ENCODE results near the gene OLFML2A.
"Not testable (repeated sequence)": the region's sequence is repeated elsewhere in the genome, so short reads cannot be mapped to it uniquely, and the experiment has no call there.

Gene OLFML2A

DNA sequence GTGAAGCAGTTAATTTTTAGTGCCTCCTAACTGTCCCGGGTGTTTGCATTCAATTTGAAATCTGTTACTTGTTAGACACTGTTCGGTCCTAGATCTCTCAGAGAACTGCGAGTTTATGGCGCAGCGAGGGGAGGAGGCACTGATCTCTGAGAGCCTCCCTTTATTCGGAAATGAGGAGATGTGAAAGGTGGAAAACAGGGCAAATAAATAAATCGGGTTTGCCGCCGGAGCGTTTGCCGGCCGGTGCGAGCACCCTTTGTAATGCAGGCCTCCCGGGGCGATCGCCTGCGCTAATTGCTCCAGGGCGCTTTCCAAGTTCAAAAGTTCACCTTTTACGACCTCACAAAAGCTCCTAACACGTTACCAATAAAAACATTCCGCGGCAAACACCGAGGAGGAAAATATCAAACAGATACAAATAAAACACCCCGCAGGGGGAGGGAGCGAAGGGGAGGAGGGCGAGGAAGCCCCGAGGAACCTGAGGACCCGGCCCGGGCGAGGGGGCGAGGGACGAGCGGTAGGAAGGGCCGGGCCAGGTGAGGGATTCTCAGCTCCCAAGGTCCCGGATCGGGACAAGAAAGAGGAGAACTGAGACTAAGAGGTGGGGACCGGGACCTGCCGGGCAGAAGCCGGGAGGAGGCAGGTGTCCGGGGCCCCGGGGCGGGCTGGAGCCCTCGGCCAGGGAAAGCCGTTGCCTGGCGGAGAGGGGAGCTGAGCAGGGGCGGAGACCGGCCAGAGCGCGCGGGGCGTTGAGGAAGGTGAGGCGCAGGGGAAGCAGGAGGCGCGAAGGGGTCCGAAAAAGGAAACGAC lies 7.2 kb upstream of the OLFML2A start:
- H3K27me3 ChIP-seq (ENCODE audit: low read depth, low read length): no peaks in the 10 kb centered on the region
- H3K36me3 ChIP-seq (ENCODE audit: control insufficient read depth in 1 of 2, insufficient read depth in 2 of 2, low read length in 2 of 2): no peaks in the 10 kb centered on the region
- no peaks in the 10 kb centered on the region for H3K9me3 ChIP-seq (ENCODE audit: control insufficient read depth in 1 of 2, low read length in 2 of 2)
- H3K27ac ChIP-seq (ENCODE audit: low read length): peak overlapping the region; percentile 58
- H3K4me3 ChIP-seq (ENCODE audit: low read depth in 1 of 2, low read length in 2 of 2): peak overlapping the region; percentile 92 to 93
- H3K4me1 ChIP-seq (ENCODE audit: control insufficient read depth in 1 of 2, insufficient read depth in 2 of 2, low read length in 2 of 2): peaks cover 0 to 29% of the 10 kb centered on the region in 2 donors

DNA sequence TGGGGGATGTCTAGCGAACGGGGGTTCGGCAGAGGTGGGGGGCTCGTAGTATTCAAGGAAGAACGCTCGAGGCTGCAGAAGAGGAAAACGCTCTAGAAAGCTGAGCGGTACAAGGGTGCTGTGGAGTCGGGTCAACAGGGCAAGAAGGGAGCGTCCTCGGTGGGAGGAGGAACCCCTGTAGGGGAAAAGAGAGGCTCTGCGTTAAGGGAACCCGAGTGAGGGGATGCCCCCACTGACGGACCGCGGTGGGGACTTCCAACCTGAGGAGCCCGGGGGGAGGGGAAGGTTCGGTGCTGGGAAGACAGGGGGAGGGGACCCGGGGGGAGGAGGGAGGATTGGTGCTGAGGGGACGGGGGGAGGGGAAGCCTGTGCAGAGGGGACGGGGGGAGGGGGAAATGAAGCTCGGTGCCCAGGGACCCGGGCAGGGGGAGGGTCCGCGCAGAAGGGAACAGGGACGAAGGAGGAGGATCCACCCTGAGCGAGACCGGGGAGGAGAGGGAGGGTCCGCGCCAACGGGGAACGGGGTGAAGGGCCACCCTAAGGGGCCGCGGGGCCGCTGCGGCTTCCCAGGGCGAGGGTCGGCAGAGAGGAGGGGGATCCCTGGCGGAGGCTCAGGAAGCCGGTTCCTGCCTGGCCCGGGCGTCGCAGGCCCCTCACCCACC lies 6.4 kb upstream of the OLFML2A start:
- Histone ChIP-seq H3K4me3 (ENCODE audit: low read depth in 1 of 2, low read length in 2 of 2) (peak overlapping the region; percentile 92 to 93), H3K36me3 (ENCODE audit: control insufficient read depth in 1 of 2, insufficient read depth in 2 of 2, low read length in 2 of 2) (no peaks in the 10 kb centered on the region), H3K4me1 (ENCODE audit: control insufficient read depth in 1 of 2, insufficient read depth in 2 of 2, low read length in 2 of 2) (peaks cover 0 to 29% of the 10 kb centered on the region in 2 donors), H3K9me3 (ENCODE audit: control insufficient read depth in 1 of 2, low read length in 2 of 2) (no peaks in the 10 kb centered on the region), H3K27ac (ENCODE audit: low read length) (no peak overlapping the region), H3K27me3 (ENCODE audit: low read depth, low read length) (no peaks in the 10 kb centered on the region)

DNA sequence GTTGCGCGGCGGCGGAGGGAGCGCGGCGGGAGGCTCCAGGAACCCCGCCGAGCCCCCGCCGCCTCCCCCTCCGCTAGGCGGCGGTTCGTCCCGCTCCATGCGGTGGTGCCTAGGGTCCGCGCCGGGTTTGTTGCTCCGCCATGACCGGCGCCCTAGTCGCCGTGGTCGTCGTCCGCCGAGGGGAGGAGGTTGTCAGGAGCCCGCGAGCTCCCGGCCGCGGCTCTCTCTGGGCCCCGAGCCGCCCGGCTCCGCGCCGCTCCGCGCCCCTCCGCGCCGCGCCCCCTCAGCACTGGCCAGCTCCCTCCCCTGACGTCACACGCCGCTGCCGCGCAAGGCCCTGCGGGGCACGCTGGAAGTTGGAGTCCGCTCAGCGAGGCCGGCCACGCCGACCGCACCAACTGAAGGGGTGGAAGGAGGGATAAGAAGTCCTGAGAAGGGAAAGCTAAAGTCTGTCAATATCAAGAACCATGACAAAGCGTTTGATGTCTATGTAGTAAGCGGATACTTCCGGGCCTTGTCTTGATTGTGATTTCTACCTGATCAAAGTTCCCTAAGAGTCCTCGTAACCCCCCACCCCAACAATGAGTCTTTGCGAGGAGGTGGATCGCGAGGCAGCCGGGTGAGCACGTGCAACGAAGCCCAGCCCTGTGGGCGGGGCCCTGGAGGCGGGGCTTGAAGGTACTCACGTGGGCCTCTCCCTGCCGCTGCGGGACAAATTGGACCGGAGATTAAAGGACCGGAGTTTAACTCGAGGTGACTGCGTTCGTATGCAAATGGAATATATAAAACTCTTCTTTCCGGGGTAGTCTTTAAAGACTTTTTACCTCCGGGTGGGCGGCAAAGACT lies 5.7 kb upstream of the OLFML2A start, which contains the start of gene NR6A1:
NR6A1 (minus strand) TSS at position 291 of the 846 bp plus-strand sequence.
- H3K27me3 ChIP-seq (ENCODE audit: low read depth, low read length): no peaks in the 10 kb centered on the region
- peak within 1 kb of the TSS; percentile 92 to 93 for H3K4me3 ChIP-seq (ENCODE audit: low read depth in 1 of 2, low read length in 2 of 2)
- H3K36me3 ChIP-seq (ENCODE audit: control insufficient read depth in 1 of 2, insufficient read depth in 2 of 2, low read length in 2 of 2): no peaks in the 10 kb centered on the region
- H3K9me3 ChIP-seq (ENCODE audit: control insufficient read depth in 1 of 2, low read length in 2 of 2): no peaks in the 10 kb centered on the region
- H3K27ac ChIP-seq (ENCODE audit: low read length): peak within 1 kb of the TSS; percentile 74
- H3K4me1 ChIP-seq (ENCODE audit: control insufficient read depth in 1 of 2, insufficient read depth in 2 of 2, low read length in 2 of 2): peaks cover 0 to 29% of the 10 kb centered on the region in 2 donors

DNA sequence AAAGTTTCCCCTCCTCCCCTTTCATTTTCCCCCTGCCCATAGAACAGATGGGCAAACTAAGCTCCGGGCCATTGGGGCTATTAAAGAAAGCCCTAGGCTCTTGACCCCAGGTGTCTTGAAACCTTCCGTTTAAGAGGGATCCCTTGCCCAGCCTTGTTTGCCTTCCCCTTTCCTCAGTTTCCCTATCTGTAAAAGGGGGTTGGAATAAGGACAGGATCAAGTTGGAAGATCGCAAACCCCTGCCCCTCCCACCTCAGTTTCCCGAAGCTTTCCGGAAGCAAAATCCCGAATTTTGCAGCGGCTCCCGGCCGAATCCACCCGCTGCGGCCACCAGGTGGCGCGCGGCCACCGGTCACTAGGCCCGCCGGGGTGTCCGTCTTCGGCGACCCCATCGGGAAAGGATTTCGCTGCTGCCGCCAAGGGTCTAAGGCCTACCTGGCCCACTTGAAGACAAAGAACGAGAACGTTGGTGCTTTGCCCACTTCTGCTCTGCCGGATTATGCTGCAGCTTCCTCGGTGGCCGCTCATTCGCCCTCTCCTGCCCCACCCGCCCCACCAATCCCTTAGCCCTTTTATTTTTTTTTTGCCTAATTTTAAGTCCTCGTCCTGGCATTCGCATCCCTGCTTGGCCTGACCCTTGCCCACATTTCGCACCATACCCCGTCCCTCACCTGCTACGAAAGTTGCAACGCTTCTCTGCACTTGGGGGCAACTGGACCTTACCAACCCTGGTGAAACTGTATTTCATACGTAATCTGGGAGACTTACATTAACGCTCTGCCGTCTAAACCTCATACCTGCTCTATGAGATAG lies 4.9 kb upstream of the OLFML2A start:
- Histone ChIP-seq H3K27ac (ENCODE audit: low read length) (peak overlapping the region; percentile 74), H3K4me1 (ENCODE audit: control insufficient read depth in 1 of 2, insufficient read depth in 2 of 2, low read length in 2 of 2) (peaks cover 0 to 33% of the 10 kb centered on the region in 2 donors), H3K27me3 (ENCODE audit: low read depth, low read length) (no peaks in the 10 kb centered on the region), H3K36me3 (ENCODE audit: control insufficient read depth in 1 of 2, insufficient read depth in 2 of 2, low read length in 2 of 2) (no peaks in the 10 kb centered on the region), H3K4me3 (ENCODE audit: low read depth in 1 of 2, low read length in 2 of 2) (peak overlapping the region; percentile 92 to 93), H3K9me3 (ENCODE audit: control insufficient read depth in 1 of 2, low read length in 2 of 2) (no peaks in the 10 kb centered on the region)

DNA sequence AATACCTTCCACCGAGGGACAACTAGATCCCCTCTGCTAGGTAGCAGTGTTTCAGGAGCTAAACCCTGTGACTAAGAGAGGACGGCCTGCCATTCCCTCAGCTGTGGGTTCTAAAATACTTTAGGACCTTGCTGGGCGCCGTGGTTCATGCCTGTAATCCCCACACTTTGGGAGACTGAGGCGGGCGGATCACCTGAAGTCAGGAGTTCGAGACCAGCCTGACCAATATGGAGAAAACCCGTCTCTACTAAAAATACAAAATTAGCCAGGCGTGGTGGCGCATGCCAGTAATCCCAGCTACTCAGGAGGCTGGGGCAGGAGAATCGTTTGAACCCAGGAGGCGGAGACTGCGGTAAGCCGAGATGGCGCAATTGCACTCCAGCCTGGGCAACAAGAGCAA lies 4.1 kb upstream of the OLFML2A start:
- peaks cover 0 to 33% of the 10 kb centered on the region in 2 donors for H3K4me1 ChIP-seq (ENCODE audit: control insufficient read depth in 1 of 2, insufficient read depth in 2 of 2, low read length in 2 of 2)

DNA sequence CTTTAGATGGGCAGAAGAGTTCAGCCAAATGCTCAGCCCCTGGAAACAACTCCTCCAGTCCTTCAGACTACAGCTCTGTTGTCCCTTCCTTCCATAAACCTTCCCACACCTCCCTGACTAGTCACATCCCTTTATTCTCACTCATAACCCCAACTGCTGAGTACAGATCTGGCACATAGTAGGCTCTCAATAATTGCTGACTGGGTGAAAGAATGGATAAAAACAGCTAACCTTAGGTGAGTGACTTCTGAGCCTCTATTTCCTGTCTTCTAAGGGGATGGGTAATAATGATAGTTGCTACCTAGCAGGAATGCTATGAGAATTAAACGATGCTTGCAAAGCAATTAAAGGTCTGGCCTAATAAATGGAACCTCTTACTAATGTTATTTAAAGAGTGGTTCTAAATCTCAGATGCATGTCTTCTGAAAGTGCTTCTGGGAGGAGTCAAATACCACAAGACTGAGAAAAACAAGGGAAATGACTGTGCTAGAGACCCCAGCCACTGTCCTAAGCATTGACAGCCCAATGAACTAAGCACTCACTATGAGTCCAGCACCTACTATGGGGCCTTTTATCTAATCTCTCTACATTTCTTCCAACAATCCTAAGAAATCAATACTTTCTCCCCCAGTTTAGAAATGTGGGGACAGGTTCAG lies 3.3 kb upstream of the OLFML2A start:
- Histone ChIP-seq H3K9me3 (ENCODE audit: control insufficient read depth in 1 of 2, low read length in 2 of 2) (no peaks in the 10 kb centered on the region), H3K36me3 (ENCODE audit: control insufficient read depth in 1 of 2, insufficient read depth in 2 of 2, low read length in 2 of 2) (no peaks in the 10 kb centered on the region), H3K27me3 (ENCODE audit: low read depth, low read length) (no peaks in the 10 kb centered on the region), H3K4me1 (ENCODE audit: control insufficient read depth in 1 of 2, insufficient read depth in 2 of 2, low read length in 2 of 2) (peaks cover 0 to 36% of the 10 kb centered on the region in 2 donors), H3K4me3 (ENCODE audit: low read depth in 1 of 2, low read length in 2 of 2) (no peak overlapping the region), H3K27ac (ENCODE audit: low read length) (no peak overlapping the region)

More for the DNA sequence above, 4.1 kb upstream of the OLFML2A start:
- not testable (repeated sequence) for H3K4me3 ChIP-seq (ENCODE audit: low read depth in 1 of 2, low read length in 2 of 2); H3K27ac ChIP-seq (ENCODE audit: low read length); H3K9me3 ChIP-seq (ENCODE audit: control insufficient read depth in 1 of 2, low read length in 2 of 2); H3K36me3 ChIP-seq (ENCODE audit: control insufficient read depth in 1 of 2, insufficient read depth in 2 of 2, low read length in 2 of 2); H3K27me3 ChIP-seq (ENCODE audit: low read depth, low read length)

DNA sequence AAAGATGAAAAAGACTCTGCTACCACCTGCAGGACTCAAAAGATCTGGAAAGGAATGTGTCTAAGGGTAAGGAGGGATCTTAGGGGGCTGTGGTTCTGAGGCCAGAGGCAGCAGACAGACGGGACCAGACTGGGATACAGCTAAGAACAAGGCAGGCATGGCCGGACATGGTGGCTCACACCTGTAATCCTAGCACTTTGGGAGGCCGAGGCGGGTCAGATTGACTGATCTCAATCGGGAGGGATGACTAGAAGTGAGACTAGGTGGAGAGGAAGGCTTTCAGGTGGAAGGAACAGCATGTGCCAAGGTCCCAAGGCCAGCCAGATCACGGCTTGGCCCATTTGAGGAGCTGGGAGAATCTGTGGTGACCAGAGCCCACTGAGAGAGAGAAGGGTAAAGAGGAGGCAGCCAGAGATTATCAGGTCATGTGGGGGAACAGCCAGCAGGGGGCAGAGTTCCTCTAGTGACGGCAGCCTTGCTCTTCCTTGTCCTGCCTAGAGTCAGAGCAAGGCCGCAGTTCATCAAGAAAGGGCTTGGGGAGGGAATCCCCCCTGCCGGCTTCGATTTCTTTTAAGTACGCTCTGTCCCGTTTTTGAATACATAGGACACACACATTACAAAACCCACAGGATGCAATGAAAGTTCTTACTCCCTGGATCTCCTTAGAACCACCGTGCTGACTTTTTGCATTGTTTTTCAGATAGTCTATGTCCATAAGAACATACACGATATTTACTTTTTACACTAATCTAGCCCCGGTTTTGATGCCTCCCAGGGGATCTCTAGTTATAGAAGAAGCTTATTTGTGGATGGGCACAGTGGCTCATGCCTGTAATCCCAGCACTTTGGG lies 2.6 kb upstream of the OLFML2A start:
- H3K4me3 ChIP-seq (ENCODE audit: low read depth in 1 of 2, low read length in 2 of 2): no peak overlapping the region
- no peak overlapping the region for H3K27ac ChIP-seq (ENCODE audit: low read length)
- H3K36me3 ChIP-seq (ENCODE audit: control insufficient read depth in 1 of 2, insufficient read depth in 2 of 2, low read length in 2 of 2): no peaks in the 10 kb centered on the region
- H3K27me3 ChIP-seq (ENCODE audit: low read depth, low read length): no peaks in the 10 kb centered on the region
- H3K4me1 ChIP-seq (ENCODE audit: control insufficient read depth in 1 of 2, insufficient read depth in 2 of 2, low read length in 2 of 2): peaks cover 4 to 44% of the 10 kb centered on the region in 2 donors
- no peaks in the 10 kb centered on the region for H3K9me3 ChIP-seq (ENCODE audit: control insufficient read depth in 1 of 2, low read length in 2 of 2)

DNA sequence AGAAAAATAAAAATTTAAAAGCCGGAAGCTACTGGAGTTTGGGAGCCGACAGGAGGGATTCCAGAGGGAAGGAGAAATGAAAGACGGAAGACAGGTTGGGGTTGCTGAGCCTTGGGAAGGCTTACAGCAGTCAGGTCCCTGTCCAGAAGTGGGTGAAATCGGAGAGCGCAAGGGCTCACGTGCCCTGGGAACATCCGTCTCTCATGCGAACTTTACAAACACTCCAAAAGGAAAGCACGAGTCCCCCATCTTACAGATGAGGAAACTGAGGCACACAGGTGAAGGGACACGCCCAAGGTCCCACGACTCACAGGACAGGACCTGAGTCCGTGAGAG lies 347 bp upstream of the OLFML2A start:
- no peaks in the 10 kb centered on the region for H3K27me3 ChIP-seq (ENCODE audit: low read depth, low read length)

DNA sequence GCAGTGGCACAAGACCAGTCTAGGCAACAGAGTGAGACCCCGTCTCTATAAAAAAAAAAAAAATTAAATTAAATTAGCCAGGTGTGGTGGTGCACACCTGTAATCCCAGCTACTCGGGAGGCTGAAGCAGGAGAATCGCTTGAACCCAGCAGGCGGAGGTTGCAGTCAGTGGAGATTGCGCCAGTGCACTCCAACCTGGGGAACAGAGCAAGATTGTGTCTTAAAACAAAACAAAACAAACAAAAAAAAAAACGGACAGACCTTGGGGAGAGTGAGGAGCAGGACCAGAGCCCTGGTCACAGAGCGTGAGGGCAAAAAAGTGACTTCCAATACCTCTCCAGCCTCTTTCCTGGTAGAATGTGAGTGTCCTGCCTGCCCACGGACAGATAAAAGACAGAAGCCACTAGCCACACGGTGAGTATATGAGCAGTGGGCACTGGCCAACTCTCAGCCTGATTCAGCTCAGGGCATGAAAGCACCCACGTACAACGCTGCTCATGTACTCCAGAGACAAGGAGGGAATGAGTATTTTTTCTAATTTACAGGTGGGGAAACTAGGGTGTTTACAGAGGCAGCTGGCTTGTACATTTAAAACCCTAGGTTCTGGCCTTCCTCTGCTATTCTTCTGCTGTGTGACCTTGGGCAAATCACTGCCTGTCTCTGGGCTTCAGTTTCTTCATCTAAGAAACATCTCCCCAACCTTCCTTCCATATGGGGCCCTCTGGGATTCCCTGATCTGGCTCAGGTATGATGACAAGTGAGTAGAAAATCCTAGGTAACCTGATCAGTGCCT lies 1.8 kb downstream of the OLFML2A start:
- no peaks in the 10 kb centered on the region for H3K9me3 ChIP-seq (ENCODE audit: control insufficient read depth in 1 of 2, low read length in 2 of 2)
- H3K27ac ChIP-seq (ENCODE audit: low read length): no peak overlapping the region
- H3K4me1 ChIP-seq (ENCODE audit: control insufficient read depth in 1 of 2, insufficient read depth in 2 of 2, low read length in 2 of 2): peaks cover 7 to 52% of the 10 kb centered on the region in 2 donors
- no peak overlapping the region for H3K4me3 ChIP-seq (ENCODE audit: low read depth in 1 of 2, low read length in 2 of 2)
- H3K27me3 ChIP-seq (ENCODE audit: low read depth, low read length): no peaks in the 10 kb centered on the region
- H3K36me3 ChIP-seq (ENCODE audit: control insufficient read depth in 1 of 2, insufficient read depth in 2 of 2, low read length in 2 of 2): no peaks in the 10 kb centered on the region

More for the DNA sequence above, 347 bp upstream of the OLFML2A start:
- Histone ChIP-seq H3K9me3 (ENCODE audit: control insufficient read depth in 1 of 2, low read length in 2 of 2) (no peaks in the 10 kb centered on the region), H3K4me3 (ENCODE audit: low read depth in 1 of 2, low read length in 2 of 2) (peak overlapping the region; percentile 52 to 72), H3K4me1 (ENCODE audit: control insufficient read depth in 1 of 2, insufficient read depth in 2 of 2, low read length in 2 of 2) (peaks cover 7 to 49% of the 10 kb centered on the region in 2 donors), H3K27ac (ENCODE audit: low read length) (no peak overlapping the region), H3K36me3 (ENCODE audit: control insufficient read depth in 1 of 2, insufficient read depth in 2 of 2, low read length in 2 of 2) (no peaks in the 10 kb centered on the region)
